ENCODE results near the gene CCT3. TPM values are rescaled to one million over a fixed set of nuclear protein-coding genes. Genes with fewer than 3 reads are reported as not detected.

CCT3 gene
- total RNA-seq, 4 donors from 2014 or later = 187 to 277 (median 213) TPM

DNA sequence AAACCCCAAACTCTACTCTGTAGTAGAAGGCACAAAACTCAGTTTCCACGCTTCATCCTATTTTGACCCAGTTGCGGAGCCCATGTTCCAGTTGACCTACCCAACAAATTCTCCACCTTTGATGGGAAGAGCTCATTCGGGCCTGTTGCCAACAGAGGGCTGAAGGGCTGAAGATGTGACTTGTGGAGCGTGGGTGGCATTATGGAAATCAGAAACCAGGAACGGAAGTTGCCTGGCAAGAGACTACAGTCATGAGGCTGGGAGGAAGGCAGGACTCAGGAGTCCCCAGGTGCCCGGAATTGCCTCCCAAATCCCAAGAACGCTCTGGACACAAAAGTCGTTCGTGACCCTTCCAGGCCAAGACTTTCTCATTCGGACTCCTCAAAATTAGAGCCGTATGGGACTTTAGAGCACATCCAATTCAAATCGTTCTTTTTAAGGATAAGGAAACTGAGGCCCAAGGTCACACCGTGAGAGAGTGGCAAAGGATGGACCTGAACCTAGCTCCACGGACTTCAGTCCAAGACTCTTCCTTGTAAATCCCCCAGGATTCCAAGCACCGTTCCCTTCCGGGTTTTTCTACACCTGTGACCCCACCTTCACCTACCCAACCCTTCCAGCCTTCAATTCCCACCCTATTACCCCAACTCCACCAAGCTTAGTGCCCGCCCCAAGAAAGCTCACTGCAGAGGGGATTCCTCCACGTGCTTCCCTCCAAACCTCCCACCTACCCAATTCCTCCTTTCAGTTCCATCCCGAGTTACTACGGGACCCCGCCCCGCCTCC, 56.2 kb downstream of the CCT3 start:
- no peak for TF ChIP-seq CTCF (IDR thresholded peaks at IDR 0.05)
- ATAC-seq (ENCODE audit: low FRiP score) (no peak), DNase-seq (ENCODE audit: low spot score) (no peak)

DNA sequence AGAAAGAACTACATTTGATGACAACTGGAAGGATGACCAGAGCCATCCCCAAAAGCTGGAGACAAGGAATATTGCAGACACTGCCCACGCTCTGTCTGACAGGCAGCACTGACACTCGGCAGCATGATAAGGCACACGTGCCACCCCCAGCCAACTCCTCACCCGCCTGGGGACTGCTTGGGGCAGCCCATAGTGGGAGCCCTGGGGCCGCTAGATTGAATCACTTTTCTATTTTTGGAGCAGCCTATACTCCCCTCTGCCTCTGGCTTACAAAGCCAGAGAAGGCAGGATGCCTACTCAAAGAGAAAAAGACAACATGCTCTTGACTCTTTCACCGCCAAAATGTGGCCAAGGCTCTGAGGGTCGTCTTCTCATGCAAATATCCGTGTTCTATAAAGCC, 56.8 kb downstream of the CCT3 start:
- DNase-seq (ENCODE audit: low spot score) (no peak), ATAC-seq (ENCODE audit: low FRiP score) (no peak)
- no peak for TF ChIP-seq CTCF (IDR thresholded peaks at IDR 0.05)

GRCh38 chr1:156279837-156280236, 58.3 kb downstream of the CCT3 start:
- DNase-seq (ENCODE audit: low spot score) (no peak), ATAC-seq (ENCODE audit: low FRiP score) (no peak)
- no peak for TF ChIP-seq CTCF (IDR thresholded peaks at IDR 0.05)

DNA sequence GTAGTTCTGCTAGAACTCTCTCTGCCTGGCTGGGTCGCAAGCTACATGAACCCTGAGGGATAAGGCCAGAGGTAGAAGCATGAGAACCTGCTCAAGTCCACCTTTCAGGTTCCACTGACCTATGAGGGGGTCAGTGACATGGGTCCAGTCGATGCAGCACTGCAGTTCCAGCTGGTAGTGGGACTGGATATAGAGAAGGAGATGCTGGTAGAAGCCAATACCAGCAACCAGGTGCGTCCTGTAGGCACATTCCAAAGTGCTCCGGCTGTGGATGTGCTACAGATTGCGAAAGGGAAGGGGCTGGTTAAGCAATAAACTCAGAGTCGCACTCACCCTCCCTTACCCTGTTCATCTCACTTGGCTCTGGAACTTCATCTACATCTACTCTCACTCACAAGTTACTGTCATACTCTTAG, 61.1 kb downstream of the CCT3 start:
- no peak for DNase-seq (ENCODE audit: low spot score)
- no peak for TF ChIP-seq CTCF (IDR thresholded peaks at IDR 0.05)
- ATAC-seq (ENCODE audit: low FRiP score) = peak; percentile 62

- no peak for TF ChIP-seq CTCF (IDR thresholded peaks at IDR 0.05)
- DNase-seq (ENCODE audit: low spot score) (no peak), ATAC-seq (ENCODE audit: low FRiP score) (no peak)
Observed at GRCh38 chr1:156276532-156276931, 61.6 kb downstream of the CCT3 start.

DNA sequence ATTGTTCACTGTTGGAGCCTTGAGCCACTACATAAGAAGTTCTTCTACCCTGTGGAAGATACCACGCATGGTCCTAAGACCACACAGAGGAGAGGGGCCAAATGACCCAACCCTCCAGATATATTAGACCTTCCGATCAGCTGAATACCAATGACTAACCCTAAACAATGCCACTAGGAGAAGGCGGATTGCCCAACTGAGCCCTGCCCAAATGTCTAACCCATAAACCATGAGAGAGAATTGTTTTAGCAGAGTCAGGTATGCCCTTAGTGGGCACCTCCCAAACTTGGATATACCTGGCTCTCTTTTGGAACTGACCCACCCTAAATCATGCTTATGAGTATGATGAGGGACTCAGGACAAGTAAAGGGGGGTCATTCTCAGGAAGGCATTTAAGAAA, 67.8 kb downstream of the CCT3 start:
- TF ChIP-seq CTCF (IDR thresholded peaks at IDR 0.05) = no peak
- DNase-seq (ENCODE audit: low spot score) (no peak), ATAC-seq (ENCODE audit: low FRiP score) (no peak)

- TF ChIP-seq CTCF (IDR thresholded peaks at IDR 0.05) = no peak
- ATAC-seq (ENCODE audit: low FRiP score) (no peak), DNase-seq (ENCODE audit: low spot score) (no peak)
Observed at GRCh38 chr1:156268336-156268735, 69.8 kb downstream of the CCT3 start.
